SK-N-SH (cell line): ENCODE data around the gene GPR3. TPM values are rescaled to one million over a fixed set of nuclear protein-coding genes. Genes with fewer than 3 reads are reported as not detected.

Experiments used
- CTCF ChIA-PET: fragments of 300-600, 350-600 bp; formaldehyde crosslinking; extraction: SDS; loops from one replicate; lab custom pipeline; 2021; lab: Yijun Ruan, JAX
- POLR2A ChIA-PET: fragments of 350-600 bp; sonication (Branson Sonifier 250); formaldehyde crosslinking; extraction: SDS; loops from one replicate; lab custom pipeline; 2020; ENCODE audit warnings: antibody characterized with exemption, inconsistent platforms; lab: Yijun Ruan, JAX
- DNase-seq: peaks from one replicate; pipeline ENCODE4 v3.0.0; 2012
- H2AFZ ChIP-seq: fragments of 200-600 bp; sonication (generic); 2 replicates; pipeline ENCODE4 v1.8.1; 2016; ENCODE audit warnings: antibody characterized with exemption, mild to moderate bottlenecking, low read depth
- H3F3A ChIP-seq: fragments of 200-600 bp; sonication (generic); replicated peaks from 2 replicates; pipeline ENCODE3; 2016; ENCODE audit warnings: antibody characterized with exemption, mild to moderate bottlenecking; ENCODE audit not compliant: insufficient read depth
- H3K27ac ChIP-seq, 2 experiments: fragments of 200-500 bp in 1 of 2; fragments of 200-600 bp in 1 of 2; sonication (Bioruptor generic) in 1 of 2; sonication (generic), shearing (Covaris generic) in 1 of 2; 2 replicates each; pipeline versions ENCODE4 v1.5.1 to v1.6.1; 2014 to 2016; ENCODE audit warnings: low read depth in 2 of 2, inconsistent platforms in 1 of 2, low read length in 1 of 2, mild to moderate bottlenecking in 1 of 2, mixed read lengths in 1 of 2
- H3K27me3 ChIP-seq: fragments of 200-600 bp; sonication (generic), shearing (Covaris generic); 2 replicates; pipeline ENCODE4 v1.6.1; 2016; ENCODE audit warnings: mixed run types; ENCODE audit not compliant: insufficient read depth
- H3K36me3 ChIP-seq, 2 experiments: fragments of 200-500 bp in 1 of 2; fragments of 200-600 bp in 1 of 2; sonication (Bioruptor generic) in 1 of 2; sonication (generic) in 1 of 2; replicated peaks in 1 of 2; 2 replicates each; pipeline versions ENCODE3 to v1.5.1; 2014 to 2016; ENCODE audit warnings: low read length in 1 of 2, mild to moderate bottlenecking in 1 of 2; ENCODE audit not compliant: insufficient read depth in 2 of 2, control insufficient read depth in 1 of 2
- H3K4me1 ChIP-seq, 2 experiments: fragments of 200-500 bp in 1 of 2; fragments of 200-600 bp in 1 of 2; sonication (Bioruptor generic) in 1 of 2; sonication (generic), shearing (Covaris generic) in 1 of 2; 2 replicates each; pipeline versions ENCODE4 v1.5.1 to v1.6.1; 2014 to 2016; ENCODE audit warnings: low read depth in 1 of 2, low read length in 1 of 2, mixed run types in 1 of 2; ENCODE audit not compliant: insufficient read depth in 2 of 2, control insufficient read depth in 1 of 2
- H3K4me2 ChIP-seq: fragments of 200-600 bp; sonication (generic), shearing (Covaris generic); 2 replicates; pipeline ENCODE4 v1.6.1; 2017; ENCODE audit warnings: mixed run types
- H3K4me3 ChIP-seq, 2 experiments: fragments of 200-500 bp in 1 of 2; fragments of 200-600 bp in 1 of 2; sonication (Bioruptor generic) in 1 of 2; sonication (generic), shearing (Covaris generic) in 1 of 2; 2 replicates each; pipeline versions ENCODE4 v1.5.1 to v1.8.1; 2014 to 2016; ENCODE audit warnings: low read depth in 2 of 2, inconsistent platforms in 1 of 2, low read length in 1 of 2, mild to moderate bottlenecking in 1 of 2, mixed read lengths in 1 of 2, moderate library complexity in 1 of 2
- H3K79me2 ChIP-seq: fragments of 200-600 bp; sonication (generic); 2 replicates; pipeline ENCODE4 v1.8.1; 2017; ENCODE audit warnings: mild to moderate bottlenecking; ENCODE audit not compliant: insufficient read depth
- H3K9ac ChIP-seq: fragments of 200-600 bp; sonication (generic); 2 replicates; pipeline ENCODE4 v1.6.1; 2017; ENCODE audit warnings: mixed run types
- H3K9me2 ChIP-seq: fragments of 200-600 bp; sonication (generic); 2 replicates; pipeline ENCODE4 v1.6.1; 2017; ENCODE audit warnings: mixed run types
- H3K9me3 ChIP-seq: fragments of 200-600 bp; sonication (generic); 2 replicates; pipeline ENCODE4 v1.6.1; 2017; ENCODE audit warnings: mixed run types, mild to moderate bottlenecking, moderate library complexity
- H4K20me1 ChIP-seq: fragments of 200-600 bp; sonication (generic); 2 replicates; pipeline ENCODE4 v1.6.1; 2017; ENCODE audit warnings: mild to moderate bottlenecking, mixed run types; ENCODE audit not compliant: insufficient read depth
- CHD2 ChIP-seq: fragments of 150-350 bp; IDR thresholded peaks from 2 replicates; pipeline ENCODE4 v1.6.1; 2018; ENCODE audit warnings: low read length; ENCODE audit not compliant: partially characterized antibody
- EZH2phosphoT487 ChIP-seq: fragments of 200-600 bp; sonication (generic); IDR thresholded peaks from 2 replicates; pipeline ENCODE4 v1.6.1; 2017; ENCODE audit warnings: low read depth, mixed run types, mild to moderate bottlenecking, antibody characterized with exemption, moderate library complexity, borderline replicate concordance
- GATA2 ChIP-seq: sonication (generic); formaldehyde crosslinking; IDR thresholded peaks from 2 replicates; pipeline ENCODE4 v1.5.0; 2020; ENCODE audit warnings: mild to moderate bottlenecking, missing genetic modification reagents
- NFIC ChIP-seq: IDR thresholded peaks from 2 replicates; pipeline ENCODE4 v1.4.0; 2012; ENCODE audit warnings: borderline replicate concordance
- RFX5 ChIP-seq: IDR thresholded peaks from 2 replicates; pipeline ENCODE4 v1.6.1; 2012; ENCODE audit warnings: mild to moderate bottlenecking, improper control_type of control experiment, low read length
- RXRA ChIP-seq: IDR thresholded peaks from 2 replicates; pipeline ENCODE4 v1.4.0; 2012; ENCODE audit warnings: low read depth, mild to moderate bottlenecking, borderline replicate concordance
- SIN3A ChIP-seq: IDR thresholded peaks from 2 replicates; pipeline ENCODE4 v1.6.1; 2012; ENCODE audit warnings: low read depth, mild to moderate bottlenecking, low read length, moderate library complexity, borderline replicate concordance
- SMC3 ChIP-seq: IDR thresholded peaks from 2 replicates; pipeline ENCODE4 v1.6.1; 2012; ENCODE audit warnings: low read depth, low read length, improper control_type of control experiment
- TAF1 ChIP-seq: IDR thresholded peaks from 2 replicates; pipeline ENCODE4 v1.6.1; 2012; ENCODE audit warnings: low read depth, mild to moderate bottlenecking, low read length, moderate library complexity, borderline replicate concordance
- TEAD4 ChIP-seq: IDR thresholded peaks from 2 replicates; pipeline ENCODE4 v1.4.0; 2012; ENCODE audit warnings: mild to moderate bottlenecking, borderline replicate concordance; ENCODE audit not compliant: insufficient read depth
- YY1 ChIP-seq: IDR thresholded peaks from 2 replicates; pipeline ENCODE4 v1.4.0; 2012; ENCODE audit warnings: low read depth, mild to moderate bottlenecking
- WGBS: methylation state at CpG from one replicate; pipeline ENCODE4 v1.1.6; 2017; ENCODE audit warnings: low lambda C conversion rate; 5-methylcytosine and 5-hydroxymethylcytosine counted together
- polyA plus RNA-seq, 3 experiments: library from polyadenylated mRNA; depleted of rRNA; stranded (reverse); fragments of >200 nt; gene quantifications; 2 replicates each; pipeline ENCODE4 v1.2.3, GENCODE V29; 2012
- TF ChIP-seq, protein P1 (sequence below): IDR thresholded peaks from 2 replicates; pipeline ENCODE4 v1.4.0; 2012; ENCODE audit warnings: low read depth, borderline replicate concordance
- TF ChIP-seq, protein P2 (sequence below): IDR thresholded peaks from 2 replicates; pipeline ENCODE4 v1.4.0; 2012; ENCODE audit warnings: low read depth
- TF ChIP-seq, protein P3 (sequence below): fragments of 150-350 bp; IDR thresholded peaks from 2 replicates; pipeline ENCODE4 v1.6.1; 2017; ENCODE audit warnings: antibody characterized with exemption, low read length, low read depth, borderline replicate concordance
- TF ChIP-seq, protein P4 (sequence below): IDR thresholded peaks from 2 replicates; pipeline ENCODE4 v1.6.1; 2012; ENCODE audit warnings: mild to moderate bottlenecking, low read depth, low read length, moderate library complexity
- TF ChIP-seq, protein P5 (sequence below): IDR thresholded peaks from 2 replicates; pipeline ENCODE4 v1.4.0; 2012; ENCODE audit warnings: low read depth, borderline replicate concordance
- TF ChIP-seq, protein P6 (sequence below): IDR thresholded peaks from 2 replicates; pipeline ENCODE4; 2012
- TF ChIP-seq, protein P7 (sequence below): fragments of 200-600 bp; sonication (generic); IDR thresholded peaks from 2 replicates; pipeline ENCODE4 v1.6.1; 2017; ENCODE audit warnings: antibody characterized with exemption, mild to moderate bottlenecking, moderate library complexity

Gene GPR3
- polyA plus RNA-seq, 1 of the 3 experiments (the other 2 are of a cell fraction): 6.0 TPM

DNA sequence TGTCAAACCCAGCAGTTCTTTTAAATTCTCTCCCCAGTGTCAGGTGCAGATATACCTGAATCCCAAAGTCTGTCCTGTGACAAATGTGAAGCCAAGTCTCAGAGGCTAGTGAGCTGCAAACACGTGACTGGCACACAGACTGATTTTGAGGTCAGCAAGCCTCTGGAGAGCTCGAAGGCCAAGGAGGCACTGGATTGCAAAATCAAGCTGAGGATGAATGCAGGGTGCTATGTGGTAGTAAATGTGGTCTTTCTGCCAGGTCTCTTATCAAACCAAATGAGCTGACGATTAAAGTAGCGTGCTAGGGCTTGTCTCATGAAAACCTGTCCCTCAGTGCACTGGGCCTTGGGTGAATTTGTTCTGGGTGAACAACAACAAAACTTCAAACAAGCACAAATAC, 20.6 kb downstream of the GPR3 start:
- Histone ChIP-seq H4K20me1 (no peaks in the 10 kb centered on the region), H3K4me1 (0 out of 4 replicates have a peak, but pooled peaks cover 0 to 2% of the 10 kb centered on the region in 2 experiments), H3K4me2 (no peak overlapping the region), H3K9me2 (no peaks in the 10 kb centered on the region), H3K36me3 (peaks cover 74 to 78% of the 10 kb centered on the region in 2 experiments), H3K27me3 (no peaks in the 10 kb centered on the region), H2AFZ (no peak overlapping the region), H3K4me3 (no peak overlapping the region), H3F3A (peaks cover 1% of the 10 kb centered on the region), H3K79me2 (peaks cover 5% of the 10 kb centered on the region), H3K9me3 (no peaks in the 10 kb centered on the region), H3K9ac (no peak overlapping the region), H3K27ac (no peak overlapping the region)
- 96% methylated on average over 4 of the region's 4 CpGs for WGBS
- POLR2A ChIA-PET: no interaction called here
- no peak for DNase-seq
- no peak for TF ChIP-seq NFIC
- TF ChIP-seq SMC3: no peak
- no peak for TF ChIP-seq GATA2 (CRISPR knock-in tag)
- TF ChIP-seq TAF1: no peak
- no peak for TF ChIP-seq CHD2
- TF ChIP-seq TEAD4: no peak
- TF ChIP-seq, protein P1, sequence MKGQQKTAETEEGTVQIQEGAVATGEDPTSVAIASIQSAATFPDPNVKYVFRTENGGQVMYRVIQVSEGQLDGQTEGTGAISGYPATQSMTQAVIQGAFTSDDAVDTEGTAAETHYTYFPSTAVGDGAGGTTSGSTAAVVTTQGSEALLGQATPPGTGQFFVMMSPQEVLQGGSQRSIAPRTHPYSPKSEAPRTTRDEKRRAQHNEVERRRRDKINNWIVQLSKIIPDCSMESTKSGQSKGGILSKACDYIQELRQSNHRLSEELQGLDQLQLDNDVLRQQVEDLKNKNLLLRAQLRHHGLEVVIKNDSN: no peak
- TF ChIP-seq, protein P2, sequence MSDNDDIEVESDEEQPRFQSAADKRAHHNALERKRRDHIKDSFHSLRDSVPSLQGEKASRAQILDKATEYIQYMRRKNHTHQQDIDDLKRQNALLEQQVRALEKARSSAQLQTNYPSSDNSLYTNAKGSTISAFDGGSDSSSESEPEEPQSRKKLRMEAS: no peak
- TF ChIP-seq RFX5: no peak
- TF ChIP-seq, protein P3, sequence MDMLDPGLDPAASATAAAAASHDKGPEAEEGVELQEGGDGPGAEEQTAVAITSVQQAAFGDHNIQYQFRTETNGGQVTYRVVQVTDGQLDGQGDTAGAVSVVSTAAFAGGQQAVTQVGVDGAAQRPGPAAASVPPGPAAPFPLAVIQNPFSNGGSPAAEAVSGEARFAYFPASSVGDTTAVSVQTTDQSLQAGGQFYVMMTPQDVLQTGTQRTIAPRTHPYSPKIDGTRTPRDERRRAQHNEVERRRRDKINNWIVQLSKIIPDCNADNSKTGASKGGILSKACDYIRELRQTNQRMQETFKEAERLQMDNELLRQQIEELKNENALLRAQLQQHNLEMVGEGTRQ: no peak
- TF ChIP-seq, protein P4, sequence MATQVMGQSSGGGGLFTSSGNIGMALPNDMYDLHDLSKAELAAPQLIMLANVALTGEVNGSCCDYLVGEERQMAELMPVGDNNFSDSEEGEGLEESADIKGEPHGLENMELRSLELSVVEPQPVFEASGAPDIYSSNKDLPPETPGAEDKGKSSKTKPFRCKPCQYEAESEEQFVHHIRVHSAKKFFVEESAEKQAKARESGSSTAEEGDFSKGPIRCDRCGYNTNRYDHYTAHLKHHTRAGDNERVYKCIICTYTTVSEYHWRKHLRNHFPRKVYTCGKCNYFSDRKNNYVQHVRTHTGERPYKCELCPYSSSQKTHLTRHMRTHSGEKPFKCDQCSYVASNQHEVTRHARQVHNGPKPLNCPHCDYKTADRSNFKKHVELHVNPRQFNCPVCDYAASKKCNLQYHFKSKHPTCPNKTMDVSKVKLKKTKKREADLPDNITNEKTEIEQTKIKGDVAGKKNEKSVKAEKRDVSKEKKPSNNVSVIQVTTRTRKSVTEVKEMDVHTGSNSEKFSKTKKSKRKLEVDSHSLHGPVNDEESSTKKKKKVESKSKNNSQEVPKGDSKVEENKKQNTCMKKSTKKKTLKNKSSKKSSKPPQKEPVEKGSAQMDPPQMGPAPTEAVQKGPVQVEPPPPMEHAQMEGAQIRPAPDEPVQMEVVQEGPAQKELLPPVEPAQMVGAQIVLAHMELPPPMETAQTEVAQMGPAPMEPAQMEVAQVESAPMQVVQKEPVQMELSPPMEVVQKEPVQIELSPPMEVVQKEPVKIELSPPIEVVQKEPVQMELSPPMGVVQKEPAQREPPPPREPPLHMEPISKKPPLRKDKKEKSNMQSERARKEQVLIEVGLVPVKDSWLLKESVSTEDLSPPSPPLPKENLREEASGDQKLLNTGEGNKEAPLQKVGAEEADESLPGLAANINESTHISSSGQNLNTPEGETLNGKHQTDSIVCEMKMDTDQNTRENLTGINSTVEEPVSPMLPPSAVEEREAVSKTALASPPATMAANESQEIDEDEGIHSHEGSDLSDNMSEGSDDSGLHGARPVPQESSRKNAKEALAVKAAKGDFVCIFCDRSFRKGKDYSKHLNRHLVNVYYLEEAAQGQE: no peak
- TF ChIP-seq YY1: no peak
- no peak for TF ChIP-seq SIN3A
- TF ChIP-seq, protein P5, sequence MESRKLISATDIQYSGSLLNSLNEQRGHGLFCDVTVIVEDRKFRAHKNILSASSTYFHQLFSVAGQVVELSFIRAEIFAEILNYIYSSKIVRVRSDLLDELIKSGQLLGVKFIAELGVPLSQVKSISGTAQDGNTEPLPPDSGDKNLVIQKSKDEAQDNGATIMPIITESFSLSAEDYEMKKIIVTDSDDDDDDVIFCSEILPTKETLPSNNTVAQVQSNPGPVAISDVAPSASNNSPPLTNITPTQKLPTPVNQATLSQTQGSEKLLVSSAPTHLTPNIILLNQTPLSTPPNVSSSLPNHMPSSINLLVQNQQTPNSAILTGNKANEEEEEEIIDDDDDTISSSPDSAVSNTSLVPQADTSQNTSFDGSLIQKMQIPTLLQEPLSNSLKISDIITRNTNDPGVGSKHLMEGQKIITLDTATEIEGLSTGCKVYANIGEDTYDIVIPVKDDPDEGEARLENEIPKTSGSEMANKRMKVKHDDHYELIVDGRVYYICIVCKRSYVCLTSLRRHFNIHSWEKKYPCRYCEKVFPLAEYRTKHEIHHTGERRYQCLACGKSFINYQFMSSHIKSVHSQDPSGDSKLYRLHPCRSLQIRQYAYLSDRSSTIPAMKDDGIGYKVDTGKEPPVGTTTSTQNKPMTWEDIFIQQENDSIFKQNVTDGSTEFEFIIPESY: no peak
- TF ChIP-seq, protein P6, sequence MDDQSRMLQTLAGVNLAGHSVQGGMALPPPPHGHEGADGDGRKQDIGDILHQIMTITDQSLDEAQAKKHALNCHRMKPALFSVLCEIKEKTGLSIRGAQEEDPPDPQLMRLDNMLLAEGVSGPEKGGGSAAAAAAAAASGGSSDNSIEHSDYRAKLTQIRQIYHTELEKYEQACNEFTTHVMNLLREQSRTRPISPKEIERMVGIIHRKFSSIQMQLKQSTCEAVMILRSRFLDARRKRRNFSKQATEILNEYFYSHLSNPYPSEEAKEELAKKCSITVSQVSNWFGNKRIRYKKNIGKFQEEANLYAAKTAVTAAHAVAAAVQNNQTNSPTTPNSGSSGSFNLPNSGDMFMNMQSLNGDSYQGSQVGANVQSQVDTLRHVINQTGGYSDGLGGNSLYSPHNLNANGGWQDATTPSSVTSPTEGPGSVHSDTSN: no peak
- TF ChIP-seq, protein P7, sequence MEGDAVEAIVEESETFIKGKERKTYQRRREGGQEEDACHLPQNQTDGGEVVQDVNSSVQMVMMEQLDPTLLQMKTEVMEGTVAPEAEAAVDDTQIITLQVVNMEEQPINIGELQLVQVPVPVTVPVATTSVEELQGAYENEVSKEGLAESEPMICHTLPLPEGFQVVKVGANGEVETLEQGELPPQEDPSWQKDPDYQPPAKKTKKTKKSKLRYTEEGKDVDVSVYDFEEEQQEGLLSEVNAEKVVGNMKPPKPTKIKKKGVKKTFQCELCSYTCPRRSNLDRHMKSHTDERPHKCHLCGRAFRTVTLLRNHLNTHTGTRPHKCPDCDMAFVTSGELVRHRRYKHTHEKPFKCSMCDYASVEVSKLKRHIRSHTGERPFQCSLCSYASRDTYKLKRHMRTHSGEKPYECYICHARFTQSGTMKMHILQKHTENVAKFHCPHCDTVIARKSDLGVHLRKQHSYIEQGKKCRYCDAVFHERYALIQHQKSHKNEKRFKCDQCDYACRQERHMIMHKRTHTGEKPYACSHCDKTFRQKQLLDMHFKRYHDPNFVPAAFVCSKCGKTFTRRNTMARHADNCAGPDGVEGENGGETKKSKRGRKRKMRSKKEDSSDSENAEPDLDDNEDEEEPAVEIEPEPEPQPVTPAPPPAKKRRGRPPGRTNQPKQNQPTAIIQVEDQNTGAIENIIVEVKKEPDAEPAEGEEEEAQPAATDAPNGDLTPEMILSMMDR: no peak
- TF ChIP-seq EZH2phosphoT487: no peak
- TF ChIP-seq RXRA: no peak
- CTCF ChIA-PET: interaction anchor here (1.3 to 16.9 kb wide), 7 partner anchors 10 to 194 kb away, joined by 3 to 111 read pairs (median 7); partner anchors contain the start of gene AHDC1
